DMS53 (cell line): ENCODE results near the gene DTL.

Experiments
- DNase-seq: peaks from one replicate; lab custom pipeline; 2025; lab: John Stamatoyannopoulos, UW

DTL gene

DNA sequence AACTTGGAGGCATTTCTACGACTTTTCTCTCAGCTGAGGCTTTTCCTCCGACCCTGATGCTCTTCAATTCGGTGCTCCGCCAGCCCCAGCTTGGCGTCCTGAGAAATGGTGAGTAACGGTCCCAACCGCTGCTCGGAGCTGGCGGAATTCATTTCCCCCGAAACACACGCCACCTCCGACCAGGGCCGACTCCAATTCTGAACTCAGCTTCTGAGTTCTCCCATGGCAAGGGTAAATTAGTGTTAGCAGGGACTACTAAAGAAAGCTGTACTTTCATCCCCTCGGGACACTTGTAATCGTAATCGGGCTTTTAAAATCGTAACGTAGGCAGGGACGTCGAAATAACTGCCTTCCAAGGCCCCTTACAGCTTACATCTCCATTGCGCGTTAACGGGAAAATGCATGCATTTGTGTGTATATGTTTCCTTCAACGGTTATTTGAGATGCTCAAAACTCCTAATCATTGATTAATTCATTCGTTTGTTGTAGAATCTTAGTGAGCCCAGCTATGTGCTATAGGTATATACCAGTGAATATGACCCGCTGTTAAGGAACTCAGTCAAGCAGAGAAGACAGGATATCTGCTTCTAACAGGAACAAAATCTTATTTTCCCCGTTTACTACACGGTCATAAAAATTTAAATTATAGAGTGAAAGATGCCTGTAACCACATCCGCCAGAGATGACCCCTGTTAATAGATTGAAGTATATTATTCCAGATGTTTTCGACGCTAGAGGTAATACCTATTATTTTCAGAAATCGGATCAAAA is 472 bp downstream of the DTL start:
- no peak for DNase-seq

DNA sequence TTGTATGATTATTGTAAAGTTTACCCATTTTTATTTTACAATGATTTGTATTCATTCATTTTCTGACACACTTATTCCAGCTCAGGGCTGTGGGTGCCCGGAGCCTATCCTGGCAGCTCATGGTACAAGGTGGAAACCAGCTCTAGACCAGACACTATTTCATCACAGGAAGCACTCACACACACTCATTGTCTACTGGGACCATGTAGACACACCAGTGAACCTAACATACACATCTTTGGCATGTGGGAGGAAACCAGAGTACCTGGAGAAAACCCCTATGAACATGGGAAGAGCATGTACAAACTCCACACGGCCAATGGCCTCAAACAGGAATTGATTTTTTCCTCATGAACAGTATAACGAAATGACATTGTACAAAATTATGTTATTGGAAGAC is 2.4 kb downstream of the DTL start:
- DNase-seq, result peak; percentile 10

DNA sequence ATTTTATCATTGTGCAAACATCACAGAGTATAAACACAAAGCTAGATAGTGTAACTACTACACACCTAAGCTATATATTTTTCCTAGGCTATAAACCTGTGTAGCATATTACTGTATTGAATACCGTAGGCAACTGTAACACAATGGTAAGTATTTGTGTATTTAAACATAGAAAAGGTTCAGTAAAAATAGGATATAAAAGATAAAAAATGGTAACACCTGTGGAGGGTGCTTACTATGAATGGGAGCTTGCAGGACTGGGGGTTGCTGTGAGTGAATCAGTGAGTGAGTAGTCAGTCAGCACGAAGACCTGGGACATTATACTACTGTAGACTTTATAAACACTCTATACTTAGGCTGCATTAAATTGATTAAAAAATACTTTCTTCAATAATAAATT is 4.1 kb downstream of the DTL start:
- no peak for DNase-seq

DNA sequence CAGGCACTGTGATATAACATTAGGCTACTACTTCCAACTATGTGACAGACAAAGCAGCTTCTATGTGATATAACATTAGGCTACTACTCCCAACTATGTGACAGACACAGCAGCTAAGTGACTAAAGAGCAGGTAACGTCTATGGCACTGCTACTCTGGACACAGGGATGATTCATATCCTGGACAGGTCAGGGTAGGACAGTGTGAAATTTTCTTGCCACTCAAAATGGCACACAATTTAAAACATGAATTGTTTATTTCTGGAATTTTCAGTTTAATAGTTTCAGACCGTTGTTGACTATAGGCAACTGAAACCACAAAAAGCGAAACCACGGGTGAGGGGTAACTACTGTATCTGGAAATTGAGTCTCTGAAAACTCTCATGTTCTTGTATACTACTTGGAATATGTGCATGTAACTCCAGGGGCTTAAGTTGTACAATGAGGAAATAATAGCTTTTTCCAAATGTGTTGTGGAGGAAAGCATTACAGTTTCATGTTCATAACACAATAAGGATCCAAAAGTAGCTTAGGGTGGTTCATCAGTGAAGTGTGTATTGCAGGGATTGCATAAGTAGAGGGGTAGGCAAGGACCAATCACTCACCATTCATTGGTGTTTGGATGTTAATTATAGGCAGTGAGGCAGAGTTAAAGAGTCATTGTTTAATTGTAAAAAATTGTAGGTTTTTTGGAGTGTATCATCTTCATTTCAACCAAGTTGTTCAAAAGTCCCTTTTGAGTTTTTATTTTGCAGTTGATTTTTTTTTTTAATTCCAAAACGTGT is 5.3 kb downstream of the DTL start:
- peak; percentile 17 for DNase-seq

DNA sequence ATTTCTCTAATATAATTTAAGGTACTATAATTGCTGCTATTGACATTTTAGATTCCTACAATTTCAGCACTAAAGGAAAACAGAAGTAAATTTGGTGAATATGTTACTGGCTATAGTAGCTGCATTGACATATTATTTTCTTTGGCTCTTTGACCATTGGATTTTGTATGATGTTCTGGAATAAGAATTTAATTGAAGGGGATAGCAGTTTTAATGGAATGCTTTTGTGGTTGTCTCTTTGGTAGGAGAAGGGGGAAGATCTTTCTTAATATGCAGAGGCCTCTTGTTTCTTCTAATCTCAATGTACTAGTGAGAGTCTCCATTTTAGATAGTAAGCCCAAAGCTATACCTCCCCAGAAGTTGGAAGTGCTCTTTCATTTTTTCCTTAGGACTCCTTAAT is 6.9 kb downstream of the DTL start:
- no peak for DNase-seq

- no peak for DNase-seq
Measured at GRCh38 chr1:212044851-212045250, 9.3 kb downstream of the DTL start.

DNA sequence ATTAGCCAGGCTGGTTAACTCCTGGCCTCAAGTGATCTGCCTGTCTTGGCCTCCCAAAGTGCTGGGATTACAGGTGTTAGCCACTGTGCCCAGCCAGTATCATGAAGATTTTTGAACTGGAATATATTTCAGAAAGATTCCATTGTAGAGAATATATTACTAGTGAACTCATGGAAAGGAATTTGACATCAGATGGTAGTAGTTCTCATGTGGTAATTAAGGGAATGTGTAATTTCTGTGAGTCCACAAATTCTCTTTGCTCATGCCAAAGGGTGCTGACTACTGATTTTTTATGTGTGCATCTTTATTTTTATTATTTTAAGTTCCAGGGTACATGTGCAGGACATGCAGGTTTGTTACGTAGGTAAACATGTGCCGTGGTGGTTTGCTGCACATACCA is 10.4 kb downstream of the DTL start:
- DNase-seq, result no peak

DNA sequence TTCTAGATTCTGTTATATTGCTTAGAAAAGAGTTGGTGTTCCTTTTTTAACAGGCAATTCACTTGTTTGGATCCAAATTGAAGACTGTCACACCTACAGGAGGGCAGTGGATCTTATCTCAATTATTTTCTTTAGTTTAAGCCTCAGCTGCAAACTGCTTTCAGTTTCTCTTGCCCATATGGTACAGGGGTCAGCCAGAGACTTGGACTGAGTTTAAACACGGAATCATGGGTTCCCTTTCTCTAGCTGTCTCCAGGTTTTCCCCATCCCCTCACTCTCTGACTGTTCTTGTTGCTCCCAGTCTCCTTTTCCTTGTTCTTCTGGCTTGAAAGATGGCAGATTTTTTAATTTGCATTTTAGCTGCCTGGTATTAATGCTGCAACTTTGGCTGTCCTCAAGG is 18.4 kb downstream of the DTL start:
- DNase-seq, result no peak

DNA sequence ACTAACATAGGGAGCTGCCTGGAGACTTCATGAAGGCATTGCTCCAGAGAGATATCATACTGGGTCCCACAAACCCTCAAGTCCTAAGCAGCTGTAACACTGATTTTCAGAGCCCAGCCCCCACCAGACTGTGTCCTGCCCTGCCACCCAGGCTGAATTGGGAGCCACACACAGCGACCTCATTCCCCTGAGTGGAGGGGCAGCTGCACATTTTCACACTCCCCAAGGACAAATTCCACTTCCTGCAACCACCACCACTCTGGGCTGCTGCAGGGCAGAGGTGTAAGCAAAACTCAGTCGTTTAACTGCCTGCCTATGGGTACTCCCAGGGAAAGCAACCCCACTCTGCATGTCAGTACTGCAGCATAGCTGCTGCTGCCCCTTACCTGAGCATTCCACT is 19.8 kb downstream of the DTL start:
- DNase-seq, result no peak

GRCh38 chr1:212060632-212061472 is 25.3 kb downstream of the DTL start:
- peak; percentile 27 for DNase-seq

DNA sequence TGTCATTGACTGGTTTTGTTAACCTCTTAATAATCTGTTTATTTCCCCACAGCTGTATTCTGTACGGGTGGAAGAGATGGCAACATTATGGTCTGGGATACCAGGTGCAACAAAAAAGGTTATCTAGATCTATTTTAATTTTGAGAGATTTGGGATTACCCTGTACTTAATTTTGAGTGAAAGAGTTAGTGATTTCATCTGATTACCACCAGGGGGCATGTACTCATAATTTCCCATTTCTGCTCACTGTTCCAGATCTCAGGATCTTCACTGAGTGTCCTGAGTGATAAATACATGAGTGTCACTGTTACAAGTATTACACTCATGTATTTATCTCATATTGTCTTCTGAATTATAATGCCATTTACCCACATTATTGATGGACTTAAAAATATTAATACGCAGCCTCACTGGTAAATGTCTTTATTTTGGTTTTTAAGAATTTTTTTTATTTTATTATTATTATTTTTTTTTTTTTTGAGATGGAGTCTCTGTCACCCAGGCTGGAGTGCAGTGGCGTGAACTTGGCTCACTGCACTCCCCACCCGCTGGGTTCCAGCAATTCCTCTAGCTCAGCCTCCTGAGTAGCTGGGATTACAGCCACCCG is 27.4 kb downstream of the DTL start:
- peak; percentile 82 for DNase-seq

DNA sequence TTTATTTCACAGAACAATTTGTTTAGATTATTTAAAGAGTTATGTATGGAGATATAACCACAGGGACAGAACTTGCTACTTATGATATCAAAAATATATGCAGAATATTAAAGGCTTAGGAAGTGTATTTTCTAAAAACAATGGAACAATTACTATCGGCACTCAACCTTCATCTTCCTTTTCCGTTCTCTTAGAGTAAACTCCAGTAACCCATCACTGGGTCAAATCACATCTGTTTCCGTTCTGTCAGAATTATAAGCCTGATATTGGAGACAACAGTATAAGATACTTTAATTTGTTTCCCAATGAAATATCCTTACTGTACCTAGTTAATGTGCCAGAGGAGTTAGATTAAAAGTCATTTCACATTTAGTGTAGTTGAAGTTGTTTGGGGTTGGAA is 32.2 kb downstream of the DTL start:
- no peak for DNase-seq

DNA sequence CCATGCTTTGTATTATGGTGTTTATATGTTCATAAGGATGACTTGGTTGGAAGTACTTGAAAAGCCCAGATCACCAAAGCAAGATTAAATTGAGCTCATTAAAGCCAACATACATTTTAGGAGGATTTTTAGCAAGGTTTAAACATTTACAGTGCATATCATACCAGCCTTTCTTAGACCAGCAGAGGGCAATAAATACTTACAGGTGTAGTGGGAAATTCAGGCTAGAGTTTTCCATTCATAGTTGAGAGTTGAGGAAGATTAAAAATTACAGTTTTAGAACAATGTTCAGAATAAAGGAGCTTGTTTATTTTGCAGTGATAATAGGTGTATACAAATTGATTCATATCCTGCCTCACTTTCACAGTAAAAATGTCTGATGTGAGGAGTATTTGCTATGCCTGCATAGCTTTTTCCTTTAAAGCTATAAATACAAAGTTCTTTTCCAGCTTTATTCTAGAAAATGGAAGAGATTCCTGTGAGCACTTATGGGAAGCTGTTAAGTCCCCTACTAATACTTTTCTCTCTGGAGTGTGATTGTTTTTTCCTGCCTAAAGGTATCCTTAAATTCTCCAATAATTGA is 35.3 kb downstream of the DTL start:
- DNase-seq, result peak; percentile 73

GRCh38 chr1:212072047-212072446 is 36.5 kb downstream of the DTL start:
- no peak for DNase-seq

GRCh38 chr1:212073490-212073889 is 37.9 kb downstream of the DTL start:
- no peak for DNase-seq

DNA sequence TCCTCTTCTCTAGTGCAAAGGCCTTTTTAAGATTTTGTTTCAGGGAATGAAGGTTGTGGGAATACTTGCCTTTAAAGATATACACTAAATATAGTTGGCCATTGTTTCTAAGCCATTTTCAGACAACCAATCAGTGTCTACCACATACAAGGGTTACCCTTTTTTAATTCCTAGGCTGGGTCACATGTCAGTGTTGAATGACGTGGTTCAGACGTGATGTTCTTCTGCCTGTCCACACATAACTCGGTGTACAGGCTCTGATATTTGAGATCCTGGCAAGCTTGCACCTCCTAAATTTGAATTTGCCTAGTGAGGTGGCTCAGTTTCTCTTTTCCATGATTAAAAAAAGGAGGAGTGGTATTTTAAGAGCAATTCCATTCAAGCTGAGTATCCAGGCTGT is 38.8 kb downstream of the DTL start:
- no peak for DNase-seq

DNA sequence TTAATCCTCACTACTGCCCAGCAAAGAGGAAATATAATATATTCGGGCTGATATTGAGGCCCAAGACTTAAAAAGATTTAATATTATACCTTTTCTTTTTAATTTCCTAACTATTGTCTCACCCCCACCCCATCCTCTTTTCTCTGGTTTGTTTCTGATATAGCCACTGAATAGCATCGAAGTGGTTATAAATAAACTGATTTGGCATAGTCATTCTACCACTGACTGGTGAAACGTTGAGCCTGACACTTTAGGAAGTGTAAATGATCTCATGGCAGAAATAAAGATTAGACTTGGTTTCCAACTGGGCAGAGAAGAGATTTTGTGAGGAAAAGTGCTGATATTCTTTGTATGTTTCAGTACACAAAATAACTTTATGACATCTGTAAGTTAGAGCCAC is 39.3 kb downstream of the DTL start:
- no peak for DNase-seq

DNA sequence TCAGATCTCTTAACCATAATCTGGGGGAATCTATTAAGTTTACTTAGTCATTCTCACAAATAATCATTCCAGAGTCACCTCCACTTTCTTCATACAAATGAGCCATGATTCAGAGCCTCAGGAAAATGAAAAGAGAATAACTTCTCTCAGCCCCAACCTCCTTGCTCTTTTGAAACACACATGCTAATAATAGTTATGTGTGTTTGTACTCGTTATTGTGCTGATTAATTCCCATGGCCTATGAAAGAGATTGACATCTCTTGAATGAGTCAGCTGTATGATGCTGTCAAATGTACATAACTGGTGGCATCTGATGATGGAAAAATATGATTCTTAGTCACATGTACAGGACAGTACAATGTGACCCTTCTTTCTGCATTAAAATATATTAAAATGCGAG is 41.5 kb downstream of the DTL start:
- no peak for DNase-seq

- no peak for DNase-seq
Measured at GRCh38 chr1:212078826-212079225, 43.3 kb downstream of the DTL start.

DNA sequence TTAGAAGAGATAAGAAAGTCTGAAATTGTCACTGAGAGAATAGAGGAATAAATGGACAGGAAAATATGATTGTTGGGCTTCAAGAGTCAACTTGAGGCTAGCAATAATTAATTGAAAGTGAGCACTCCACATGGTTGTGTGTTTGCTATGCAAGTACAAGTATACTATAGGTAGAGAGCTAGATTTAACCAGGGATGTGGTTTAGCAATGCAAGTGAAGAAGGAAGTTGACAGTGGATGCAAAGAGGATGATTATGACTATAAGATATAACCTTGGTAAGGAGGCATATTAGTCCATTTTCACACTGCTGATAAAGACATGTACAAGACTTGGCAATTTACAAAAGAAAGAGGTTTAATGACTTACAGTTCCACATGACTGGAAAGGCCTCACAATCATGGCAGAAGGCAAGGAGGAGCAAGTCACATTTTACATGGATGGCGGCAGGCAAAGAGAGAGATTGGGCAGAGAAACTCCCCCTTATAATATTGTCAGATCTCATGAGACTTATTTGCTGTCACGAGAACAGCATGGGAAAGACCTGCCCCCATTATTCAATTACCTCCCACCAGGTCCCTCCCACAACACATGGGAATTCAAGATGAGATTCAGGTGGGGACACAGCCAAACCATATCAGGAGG is 47.3 kb downstream of the DTL start:
- no peak for DNase-seq

DNA sequence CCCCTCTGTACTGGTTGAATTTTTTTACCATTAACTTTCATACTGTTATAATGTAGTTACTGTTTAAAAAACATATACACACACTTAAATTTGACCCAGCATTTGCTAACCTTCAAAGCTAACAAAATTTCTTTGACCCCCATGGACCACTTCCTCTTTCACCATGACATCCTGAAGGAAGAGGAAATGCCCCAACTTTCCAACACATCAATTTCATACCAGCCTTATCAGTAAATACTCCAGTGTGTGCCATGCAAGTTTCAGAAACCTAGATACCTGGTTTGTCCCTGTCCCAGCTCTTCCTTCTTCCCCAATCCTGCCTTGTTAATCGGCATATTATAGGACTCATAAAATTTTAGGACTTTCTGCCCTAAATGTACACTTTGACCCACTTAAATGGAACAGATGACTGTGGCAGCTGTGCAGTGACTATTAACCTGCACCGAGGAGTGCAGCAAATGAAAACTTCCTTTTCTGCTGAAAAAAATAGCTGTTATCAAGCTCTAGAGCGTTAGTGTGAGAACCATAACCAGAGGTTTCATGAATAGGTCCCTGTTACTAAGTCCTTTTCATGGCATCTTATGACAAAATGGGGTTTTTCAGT is 54.1 kb downstream of the DTL start:
- no peak for DNase-seq
